ENCODE measurements around the gene PDE3A.

PDE3A gene

DNA sequence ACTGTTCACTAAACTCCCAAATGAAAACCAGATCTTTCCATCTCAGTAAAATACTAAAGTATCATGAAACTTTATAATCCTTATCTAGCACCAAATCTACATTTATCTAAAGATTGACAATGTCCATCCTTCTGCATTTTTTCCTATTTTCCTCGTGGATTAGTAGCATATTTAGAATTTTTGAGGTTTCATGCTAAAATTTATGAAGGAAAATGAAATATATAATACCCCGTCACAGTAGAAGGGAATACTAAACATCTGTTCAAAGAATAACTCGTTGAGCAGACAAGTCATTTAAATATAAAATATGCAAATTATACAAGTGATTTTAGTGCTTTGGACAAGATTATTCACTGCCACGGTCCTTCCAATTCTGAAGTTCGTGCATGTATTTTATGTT is 204.1 kb downstream of the PDE3A start:
- Histone ChIP-seq H4K12ac (ENCODE audit: low read depth, low read length) (no peak overlapping the region), H3K4ac (ENCODE audit: low read depth, low read length) (no peak overlapping the region), H3K27ac (ENCODE audit: low read depth, low read length) (no peak overlapping the region), H2BK12ac (ENCODE audit: low read length) (no peak overlapping the region), H2BK120ac (ENCODE audit: insufficient read depth, low read length, poor library complexity) (no peak overlapping the region), H3K4me1 (ENCODE audit: control insufficient read depth in 1 of 2, insufficient read depth in 2 of 2, low read length in 2 of 2) (no peaks in the 10 kb centered on the region), H3K79me1 (ENCODE audit: low read length) (no peaks in the 10 kb centered on the region), H3K4me2 (ENCODE audit: low read length) (no peak overlapping the region), H3K18ac (ENCODE audit: low read length) (no peak overlapping the region), H3K14ac (ENCODE audit: low read length) (no peak overlapping the region), H4K8ac (ENCODE audit: low read depth, low read length) (no peak overlapping the region), H3K23ac (ENCODE audit: low read length) (no peak overlapping the region), H3K27me3 (ENCODE audit: insufficient read depth, low read length) (no peaks in the 10 kb centered on the region), H4K91ac (ENCODE audit: low read depth, low read length) (no peak overlapping the region), H3K36me3 (ENCODE audit: control insufficient read depth in 1 of 2, insufficient read depth in 2 of 2, low read length in 2 of 2) (no peaks in the 10 kb centered on the region), H2AFZ (ENCODE audit: insufficient read depth, low read length, poor library complexity) (no peak overlapping the region), H3K4me3 (ENCODE audit: low read depth, low read length) (no peak overlapping the region), H2BK5ac (ENCODE audit: low read depth, low read length, poor library complexity) (no peak overlapping the region), H2AK5ac (ENCODE audit: low read length) (no peak overlapping the region), H3K9me3 (ENCODE audit: insufficient read depth, low read depth, low read length) (no peaks in the 10 kb centered on the region), H3K9ac (ENCODE audit: low read length) (no peak overlapping the region), H3K79me2 (ENCODE audit: control insufficient read depth, insufficient read depth, low read length, poor library complexity) (no peaks in the 10 kb centered on the region)
- DNase-seq, result no peak
- WGBS (ENCODE audit: extremely low coverage, insufficient coverage, insufficient read length), result no CpG with 5 or more reads among the region's 5 CpGs

GRCh38 chr12:20576528-20576927 is 208.2 kb downstream of the PDE3A start:
- Histone ChIP-seq H2AFZ (ENCODE audit: insufficient read depth, low read length, poor library complexity) (no peak overlapping the region), H3K9me3 (ENCODE audit: insufficient read depth, low read depth, low read length) (no peaks in the 10 kb centered on the region), H3K79me2 (ENCODE audit: control insufficient read depth, insufficient read depth, low read length, poor library complexity) (no peaks in the 10 kb centered on the region), H3K18ac (ENCODE audit: low read length) (no peak overlapping the region), H2BK120ac (ENCODE audit: insufficient read depth, low read length, poor library complexity) (no peak overlapping the region), H3K27me3 (ENCODE audit: insufficient read depth, low read length) (no peaks in the 10 kb centered on the region), H3K4me2 (ENCODE audit: low read length) (no peak overlapping the region), H3K23ac (ENCODE audit: low read length) (no peak overlapping the region), H3K79me1 (ENCODE audit: low read length) (no peaks in the 10 kb centered on the region), H3K4me1 (ENCODE audit: control insufficient read depth in 1 of 2, insufficient read depth in 2 of 2, low read length in 2 of 2) (no peaks in the 10 kb centered on the region), H3K27ac (ENCODE audit: low read depth, low read length) (no peak overlapping the region), H3K36me3 (ENCODE audit: control insufficient read depth in 1 of 2, insufficient read depth in 2 of 2, low read length in 2 of 2) (no peaks in the 10 kb centered on the region), H4K8ac (ENCODE audit: low read depth, low read length) (no peak overlapping the region), H2BK12ac (ENCODE audit: low read length) (no peak overlapping the region), H2BK5ac (ENCODE audit: low read depth, low read length, poor library complexity) (no peak overlapping the region), H3K4me3 (ENCODE audit: low read depth, low read length) (no peak overlapping the region), H3K14ac (ENCODE audit: low read length) (no peak overlapping the region), H4K12ac (ENCODE audit: low read depth, low read length) (no peak overlapping the region), H3K9ac (ENCODE audit: low read length) (no peak overlapping the region), H2AK5ac (ENCODE audit: low read length) (no peak overlapping the region), H4K91ac (ENCODE audit: low read depth, low read length) (no peak overlapping the region), H3K4ac (ENCODE audit: low read depth, low read length) (no peak overlapping the region)
- no peak for DNase-seq
- no CpG with 5 or more reads among the region's 3 CpGs for WGBS (ENCODE audit: extremely low coverage, insufficient coverage, insufficient read length)

DNA sequence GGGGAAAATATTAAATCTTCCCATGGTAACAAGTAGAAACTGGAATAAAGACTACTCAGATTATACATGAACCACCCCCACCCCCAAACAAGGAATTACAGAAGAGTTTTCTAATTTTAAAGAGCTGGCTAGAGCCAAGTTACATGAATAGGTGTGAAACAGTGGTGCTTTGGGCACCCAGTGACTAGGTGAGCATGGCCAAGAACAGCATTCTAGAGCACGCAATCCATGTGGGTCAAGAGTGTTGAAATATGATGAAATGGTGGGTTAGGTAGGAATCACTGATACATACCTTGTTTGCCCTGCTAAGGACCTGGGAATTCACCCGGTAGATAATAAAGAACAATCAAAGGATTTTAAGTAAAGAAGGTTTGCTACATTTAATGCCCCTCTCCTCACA is 208.7 kb downstream of the PDE3A start:
- Histone ChIP-seq H2BK120ac (ENCODE audit: insufficient read depth, low read length, poor library complexity) (no peak overlapping the region), H3K4me2 (ENCODE audit: low read length) (no peak overlapping the region), H3K36me3 (ENCODE audit: control insufficient read depth in 1 of 2, insufficient read depth in 2 of 2, low read length in 2 of 2) (no peaks in the 10 kb centered on the region), H4K91ac (ENCODE audit: low read depth, low read length) (no peak overlapping the region), H3K18ac (ENCODE audit: low read length) (no peak overlapping the region), H3K27ac (ENCODE audit: low read depth, low read length) (no peak overlapping the region), H4K12ac (ENCODE audit: low read depth, low read length) (no peak overlapping the region), H3K23ac (ENCODE audit: low read length) (no peak overlapping the region), H2AFZ (ENCODE audit: insufficient read depth, low read length, poor library complexity) (no peak overlapping the region), H3K4me3 (ENCODE audit: low read depth, low read length) (no peak overlapping the region), H2AK5ac (ENCODE audit: low read length) (no peak overlapping the region), H3K27me3 (ENCODE audit: insufficient read depth, low read length) (no peaks in the 10 kb centered on the region), H2BK12ac (ENCODE audit: low read length) (no peak overlapping the region), H3K9ac (ENCODE audit: low read length) (no peak overlapping the region), H4K8ac (ENCODE audit: low read depth, low read length) (no peak overlapping the region), H3K4me1 (ENCODE audit: control insufficient read depth in 1 of 2, insufficient read depth in 2 of 2, low read length in 2 of 2) (no peaks in the 10 kb centered on the region), H3K4ac (ENCODE audit: low read depth, low read length) (no peak overlapping the region), H3K79me1 (ENCODE audit: low read length) (no peaks in the 10 kb centered on the region), H3K79me2 (ENCODE audit: control insufficient read depth, insufficient read depth, low read length, poor library complexity) (no peaks in the 10 kb centered on the region), H2BK5ac (ENCODE audit: low read depth, low read length, poor library complexity) (no peak overlapping the region), H3K14ac (ENCODE audit: low read length) (no peak overlapping the region), H3K9me3 (ENCODE audit: insufficient read depth, low read depth, low read length) (no peaks in the 10 kb centered on the region)
- no peak for DNase-seq
- WGBS (ENCODE audit: extremely low coverage, insufficient coverage, insufficient read length), result no CpG with 5 or more reads among the region's 2 CpGs

DNA sequence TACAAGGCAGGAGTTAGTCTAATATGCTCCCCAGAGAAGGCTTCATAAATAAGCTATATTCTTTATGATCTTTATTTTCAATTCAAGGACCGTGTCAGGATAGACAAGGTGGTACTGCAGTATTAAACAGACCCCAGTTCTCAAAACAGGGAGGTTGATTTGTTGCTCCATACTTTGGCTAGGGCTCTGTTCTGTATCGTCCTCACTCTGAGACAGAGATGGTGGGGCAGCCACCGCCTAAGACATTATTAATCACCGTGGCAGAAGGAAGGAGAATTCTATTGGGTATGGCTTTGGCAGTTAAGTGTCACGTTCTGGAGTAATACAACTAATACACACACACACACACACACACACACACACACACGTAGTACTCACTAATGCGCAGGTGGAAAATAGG is 209.8 kb downstream of the PDE3A start:
- Histone ChIP-seq H3K23ac (ENCODE audit: low read length) (no peak overlapping the region), H3K79me1 (ENCODE audit: low read length) (no peaks in the 10 kb centered on the region), H3K79me2 (ENCODE audit: control insufficient read depth, insufficient read depth, low read length, poor library complexity) (no peaks in the 10 kb centered on the region), H4K12ac (ENCODE audit: low read depth, low read length) (no peak overlapping the region), H2BK120ac (ENCODE audit: insufficient read depth, low read length, poor library complexity) (no peak overlapping the region), H3K4ac (ENCODE audit: low read depth, low read length) (no peak overlapping the region), H3K9me3 (ENCODE audit: insufficient read depth, low read depth, low read length) (no peaks in the 10 kb centered on the region), H3K18ac (ENCODE audit: low read length) (no peak overlapping the region), H2BK12ac (ENCODE audit: low read length) (no peak overlapping the region), H3K27me3 (ENCODE audit: insufficient read depth, low read length) (no peaks in the 10 kb centered on the region), H3K27ac (ENCODE audit: low read depth, low read length) (no peak overlapping the region), H4K8ac (ENCODE audit: low read depth, low read length) (no peak overlapping the region), H2AFZ (ENCODE audit: insufficient read depth, low read length, poor library complexity) (no peak overlapping the region), H4K91ac (ENCODE audit: low read depth, low read length) (no peak overlapping the region), H2BK5ac (ENCODE audit: low read depth, low read length, poor library complexity) (no peak overlapping the region), H3K9ac (ENCODE audit: low read length) (no peak overlapping the region), H3K4me1 (ENCODE audit: control insufficient read depth in 1 of 2, insufficient read depth in 2 of 2, low read length in 2 of 2) (no peaks in the 10 kb centered on the region), H3K4me2 (ENCODE audit: low read length) (no peak overlapping the region), H3K4me3 (ENCODE audit: low read depth, low read length) (no peak overlapping the region), H2AK5ac (ENCODE audit: low read length) (no peak overlapping the region), H3K14ac (ENCODE audit: low read length) (no peak overlapping the region), H3K36me3 (ENCODE audit: control insufficient read depth in 1 of 2, insufficient read depth in 2 of 2, low read length in 2 of 2) (no peaks in the 10 kb centered on the region)
- no peak for DNase-seq
- WGBS (ENCODE audit: extremely low coverage, insufficient coverage, insufficient read length), result no CpG with 5 or more reads among the region's 7 CpGs

All from trophoblast cell (in vitro differentiated cells and primary cell).